Dedifferentiated amniotic fluid mesenchymal stem cell (primary cell): ENCODE measurements around the gene SZT2.
"Not testable (repeated sequence)": the region's sequence is repeated elsewhere in the genome, so short reads cannot be mapped to it uniquely, and the experiment has no call there.

ENCODE experiments used
- DNase-seq: peaks from one replicate; pipeline ENCODE4 v3.0.0-alpha.2; 2016; ENCODE audit errors: extremely low spot score

Gene SZT2

DNA sequence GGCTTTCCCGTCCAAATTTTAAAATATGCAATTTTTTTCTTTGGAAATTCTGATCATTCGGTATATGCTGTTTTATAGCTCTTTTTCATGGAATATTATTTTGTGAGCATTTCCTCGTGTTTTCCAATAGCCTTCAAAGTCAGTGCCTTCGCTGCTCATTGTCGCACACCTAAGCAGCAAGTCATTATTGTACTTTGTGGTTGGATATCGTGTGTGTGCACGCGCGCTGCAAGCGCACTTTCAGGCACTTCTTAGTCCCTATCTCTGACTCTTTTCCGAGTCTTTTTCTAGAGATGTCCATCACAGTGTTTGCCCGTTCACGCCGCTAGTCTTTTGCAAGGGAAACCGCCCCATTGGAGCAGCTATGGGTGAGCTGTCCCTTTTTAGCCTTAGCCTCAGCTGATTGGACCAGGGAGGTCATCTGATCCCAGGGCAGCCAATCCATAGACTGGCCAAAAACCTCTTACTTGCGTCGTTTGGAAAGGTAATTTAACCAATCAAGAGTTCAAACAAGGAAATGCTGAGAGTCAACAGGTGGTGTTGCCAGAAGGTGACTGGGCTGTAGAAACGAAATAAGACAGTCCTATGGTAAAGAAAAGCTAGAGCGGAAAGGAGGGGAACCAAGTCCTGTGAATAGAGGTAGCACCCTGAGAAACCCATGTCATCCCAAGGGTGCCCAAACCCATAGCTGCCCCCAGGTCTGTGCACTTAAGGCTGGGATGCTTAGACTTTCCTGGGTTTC is 64.7 kb downstream of the SZT2 start:
- peak; percentile 76 for DNase-seq

DNA sequence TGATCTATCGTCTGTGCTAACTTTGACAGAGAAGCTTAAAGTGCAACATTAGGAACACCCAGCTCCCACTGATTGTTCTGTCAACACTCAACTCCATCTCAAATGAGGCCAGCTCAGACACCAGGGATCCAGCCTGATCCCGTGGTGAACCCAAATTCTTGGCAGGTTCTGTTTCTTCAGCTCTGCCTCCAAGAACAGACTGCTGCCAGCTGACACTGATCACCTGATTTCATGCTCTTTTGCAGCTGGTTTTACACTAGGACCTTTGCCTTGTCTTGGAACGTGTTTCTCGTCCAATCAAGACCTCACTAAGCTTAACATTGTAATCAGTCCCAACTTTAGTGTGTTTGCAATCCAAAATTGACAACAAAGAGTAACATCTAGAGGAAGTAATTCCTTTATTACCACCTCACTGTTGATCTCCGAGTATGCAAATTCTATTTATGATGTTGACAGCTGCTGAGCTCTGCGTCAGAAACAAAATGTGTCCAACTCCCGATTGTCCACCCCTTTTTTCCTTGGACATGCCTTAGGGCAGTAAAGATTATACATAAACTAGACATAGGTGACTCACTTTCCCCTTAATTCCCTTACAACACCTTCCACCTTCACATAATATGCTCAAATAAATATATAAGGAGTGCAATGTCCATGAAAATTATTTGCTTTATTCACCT is 65.7 kb downstream of the SZT2 start:
- DNase-seq: no peak

DNA sequence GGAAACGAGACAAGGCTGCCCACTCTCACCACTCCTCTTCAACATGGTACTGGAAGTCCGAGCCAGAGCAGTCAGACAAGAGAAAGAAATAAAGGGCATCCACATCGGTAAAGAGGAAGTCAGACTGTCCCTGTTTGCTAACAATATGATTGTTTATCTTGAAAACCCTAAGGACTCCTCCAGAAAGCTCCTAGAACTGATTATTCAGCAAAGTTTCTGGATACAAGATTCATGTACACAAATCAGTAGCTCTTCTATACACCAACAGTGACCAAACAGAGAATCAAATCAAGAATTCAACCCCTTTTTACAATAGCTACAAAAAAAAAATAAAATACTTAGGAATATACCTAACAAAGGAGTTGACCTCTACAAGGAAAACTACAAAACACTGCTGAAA is 68.7 kb downstream of the SZT2 start:
- not testable (repeated sequence) for DNase-seq

DNA sequence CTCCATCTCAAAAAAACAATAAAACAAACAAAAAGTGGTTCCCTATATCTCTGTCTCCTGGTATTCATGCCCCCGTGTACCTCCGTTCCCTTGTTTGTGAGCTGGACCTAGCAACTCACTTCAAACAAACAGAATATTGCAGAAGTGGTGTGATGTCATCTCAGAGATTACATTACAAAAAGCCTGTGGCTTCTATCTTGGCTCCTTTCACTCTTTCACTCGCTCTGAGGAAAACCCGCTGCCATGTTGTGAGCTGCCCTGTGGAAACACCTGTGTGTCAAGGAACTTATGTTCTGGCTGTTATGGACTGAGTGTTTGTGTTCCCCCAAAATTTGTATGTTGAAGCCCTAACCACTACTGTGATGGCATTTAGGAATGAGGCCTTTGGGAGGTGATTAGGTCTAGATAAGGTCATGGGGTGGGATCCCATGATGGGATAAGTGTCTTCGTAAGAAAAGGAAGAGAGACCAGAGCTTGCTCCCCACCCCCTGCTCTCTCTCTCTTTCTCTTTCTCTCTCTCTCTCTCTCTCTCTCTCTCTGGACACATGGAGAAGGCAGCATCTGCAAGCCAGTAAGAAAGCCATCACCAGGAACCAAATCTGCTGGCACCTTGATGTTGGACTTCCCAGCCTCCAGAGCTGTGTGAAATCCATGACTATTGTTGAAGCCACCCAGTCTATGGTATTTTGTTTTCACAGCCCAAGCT is 71.4 kb downstream of the SZT2 start:
- DNase-seq: no peak

DNA sequence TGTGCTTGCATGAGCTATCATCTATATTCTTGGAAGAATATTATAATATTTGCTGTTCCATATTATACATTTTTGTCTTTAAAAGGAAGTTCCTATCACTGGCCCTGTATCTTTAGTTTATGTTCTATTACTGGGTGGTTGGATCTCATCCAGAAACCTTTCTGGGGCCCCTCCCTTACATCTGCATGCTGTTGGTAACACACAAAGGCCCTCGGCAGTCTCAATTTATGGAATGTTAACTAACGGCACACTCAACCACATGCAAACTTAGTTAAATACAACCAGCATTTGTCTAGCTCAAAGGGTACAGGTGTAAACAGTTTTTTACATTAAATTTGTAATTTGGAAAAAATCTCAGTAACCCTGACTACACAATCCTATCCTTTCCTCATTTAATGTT is 73.8 kb downstream of the SZT2 start:
- no peak for DNase-seq

DNA sequence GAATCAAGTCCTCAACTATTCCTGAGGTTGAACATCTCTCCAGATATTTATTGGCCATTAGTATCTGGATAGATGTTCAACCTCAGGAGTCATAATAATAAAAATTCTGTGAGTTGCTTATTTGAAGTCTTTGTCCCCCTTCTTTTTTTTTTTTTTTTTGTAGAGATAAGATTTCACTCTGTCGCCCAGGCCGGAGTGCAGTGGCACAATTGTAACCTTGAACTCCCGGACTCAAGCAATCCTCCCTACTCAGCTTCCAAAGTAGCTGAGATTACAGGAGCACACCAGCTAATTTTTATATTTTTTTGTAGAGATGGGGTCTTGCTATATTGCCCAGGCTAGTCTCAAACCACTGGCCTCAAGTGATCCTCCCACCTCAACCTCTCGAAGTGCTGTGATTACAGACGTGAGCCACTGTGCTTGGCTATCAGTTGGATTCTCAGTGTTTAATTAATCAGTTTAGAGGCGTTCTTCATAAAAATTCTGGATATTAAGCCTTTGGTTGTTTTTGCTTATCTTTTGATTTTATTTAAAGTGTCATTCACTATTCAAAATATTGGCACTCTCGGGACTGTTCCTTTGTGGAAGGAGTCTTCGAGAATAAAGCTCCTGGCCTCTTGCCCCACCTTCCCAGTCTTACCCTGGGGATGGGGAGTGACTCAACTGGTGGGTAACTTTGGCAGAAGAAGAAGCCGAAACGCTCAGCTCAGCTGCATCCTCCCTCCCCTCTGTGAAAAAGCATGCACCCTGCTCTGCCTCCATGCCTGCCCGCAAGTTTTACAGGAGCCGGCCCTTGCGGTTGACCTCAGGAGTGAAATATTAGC is 75.2 kb downstream of the SZT2 start:
- no peak for DNase-seq

DNA sequence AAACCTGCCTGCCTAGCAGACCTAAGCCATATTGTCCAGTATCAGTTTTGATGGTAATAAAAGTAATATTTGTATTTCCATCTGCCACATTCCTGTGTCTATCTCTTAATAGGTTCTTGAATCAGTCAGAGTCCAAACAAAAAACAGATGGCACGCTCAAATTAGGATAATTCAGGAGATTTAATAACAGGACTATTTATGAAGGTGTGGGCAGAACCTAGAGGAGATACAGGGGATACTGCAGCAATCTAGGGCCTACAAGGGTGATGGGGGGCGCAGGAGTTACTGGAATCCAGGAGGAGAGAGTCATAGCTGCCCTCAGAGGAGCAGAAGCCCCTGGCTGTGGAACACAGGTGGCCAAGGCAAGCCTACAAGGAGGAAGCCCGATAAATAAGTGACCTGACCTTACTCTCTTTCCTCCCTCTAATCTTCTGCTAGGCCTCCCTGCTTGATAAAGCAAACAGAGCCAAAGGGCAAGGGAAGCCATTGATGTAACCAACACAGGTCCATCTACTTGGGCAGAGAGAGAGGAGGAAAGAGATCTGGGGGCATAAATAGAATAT is 75.9 kb downstream of the SZT2 start:
- no peak for DNase-seq

DNA sequence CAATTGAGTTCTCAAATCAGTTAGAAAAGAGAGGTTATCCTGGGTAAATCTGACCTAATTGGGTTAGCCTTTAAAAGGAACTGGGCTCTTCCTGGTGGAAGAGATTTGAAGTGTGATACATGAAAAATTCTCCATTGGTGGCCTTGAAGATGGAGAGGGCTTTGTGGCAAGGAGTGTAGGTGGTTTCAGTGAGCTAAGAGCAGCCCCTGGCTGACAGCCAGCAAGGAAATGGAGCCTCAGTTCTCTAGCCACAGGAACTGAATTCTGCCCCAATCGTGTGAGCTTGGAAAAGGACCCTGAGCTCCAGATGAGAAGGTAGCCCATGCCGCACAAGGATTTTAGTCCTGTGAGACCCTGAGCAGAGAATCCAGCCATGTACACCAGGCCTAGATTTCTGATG is 76.7 kb downstream of the SZT2 start:
- DNase-seq: no peak

DNA sequence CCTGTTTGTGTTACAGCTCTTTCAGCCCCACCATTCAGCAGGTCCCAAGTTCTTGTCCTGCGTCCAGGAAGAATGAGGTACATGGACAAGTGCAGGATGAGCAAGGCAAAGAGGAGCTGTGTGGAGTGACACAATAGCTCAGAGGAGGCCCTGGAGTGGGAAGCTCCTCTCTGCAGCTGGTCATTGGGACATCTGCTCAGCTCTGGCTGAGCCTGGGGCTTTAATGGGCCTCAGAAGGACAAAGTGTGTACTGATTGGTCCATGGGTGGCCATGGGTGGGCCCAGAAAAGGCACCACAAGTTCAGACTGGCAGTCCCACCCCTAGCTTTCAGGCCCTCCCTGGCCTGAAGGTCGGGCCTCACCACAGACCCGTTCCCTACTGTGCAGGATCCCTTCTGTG is 78.7 kb downstream of the SZT2 start:
- DNase-seq: no peak

DNA sequence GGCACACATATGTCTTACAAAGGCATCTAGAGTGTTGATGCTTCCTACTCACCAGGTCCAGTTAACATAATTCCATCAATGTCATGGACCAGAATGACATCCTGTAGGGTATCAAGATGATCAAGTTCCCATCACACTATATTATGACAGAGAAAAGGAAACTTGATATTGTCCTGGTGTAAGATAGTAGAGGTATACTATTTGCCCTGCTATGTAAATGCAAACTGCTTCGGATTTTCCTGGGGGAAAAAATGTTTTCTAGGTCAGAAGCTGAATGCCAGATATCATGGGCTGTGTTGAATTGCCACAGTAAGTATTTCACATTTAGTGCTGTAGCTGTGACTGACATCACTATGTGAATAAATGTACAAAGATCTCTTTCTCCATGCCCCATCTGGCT is 80.2 kb downstream of the SZT2 start:
- no peak for DNase-seq

DNA sequence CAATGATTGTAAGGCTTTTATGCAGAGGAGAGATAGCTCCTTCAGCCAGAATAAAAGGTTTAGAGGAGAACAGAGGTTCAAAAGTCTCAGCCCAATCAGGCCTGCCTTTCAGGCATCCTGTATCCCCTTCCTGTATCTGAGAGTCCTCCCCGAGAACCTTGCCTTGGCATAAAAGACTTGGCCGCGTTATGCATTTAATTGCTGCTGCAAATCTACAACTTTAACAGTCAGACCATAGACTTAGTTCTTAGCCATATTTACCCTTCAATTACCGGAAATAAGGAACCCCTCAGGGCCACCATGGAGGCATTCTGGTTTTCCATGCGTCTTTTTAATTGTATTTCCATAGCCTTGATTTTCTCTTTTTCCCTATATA is 82.4 kb downstream of the SZT2 start:
- DNase-seq: no peak

DNA sequence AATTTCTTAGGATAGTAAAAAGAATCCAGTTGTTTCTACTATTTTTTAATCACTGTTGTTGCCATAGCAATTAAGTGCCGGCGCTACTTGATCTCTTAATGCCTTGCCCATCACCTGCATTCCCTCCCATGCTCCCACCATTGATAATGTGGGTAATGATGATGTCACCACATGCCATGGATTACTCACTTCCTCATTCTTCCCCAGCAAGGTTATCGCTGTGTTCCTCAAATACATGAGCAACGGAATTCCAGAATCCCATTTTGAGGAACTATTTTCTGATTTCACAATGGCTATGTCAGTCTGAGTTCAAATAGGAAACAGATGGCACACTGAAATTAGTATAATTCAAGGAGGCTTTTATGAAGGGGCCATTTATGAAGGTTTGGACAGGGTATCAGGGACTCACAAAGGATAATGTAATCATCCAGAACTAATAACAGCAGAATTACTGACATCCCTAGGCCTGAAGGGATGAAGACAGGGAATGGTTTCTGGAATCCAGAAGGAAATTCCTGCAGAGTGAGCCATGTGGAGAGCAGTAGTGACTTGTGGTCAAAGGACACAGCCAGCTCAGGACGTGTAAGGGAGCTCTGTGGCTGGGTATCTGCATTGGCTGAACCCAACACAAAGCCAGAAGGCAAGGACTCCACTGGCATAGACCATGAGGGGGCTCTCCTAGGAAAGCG is 82.9 kb downstream of the SZT2 start:
- DNase-seq: peak; percentile 85

DNA sequence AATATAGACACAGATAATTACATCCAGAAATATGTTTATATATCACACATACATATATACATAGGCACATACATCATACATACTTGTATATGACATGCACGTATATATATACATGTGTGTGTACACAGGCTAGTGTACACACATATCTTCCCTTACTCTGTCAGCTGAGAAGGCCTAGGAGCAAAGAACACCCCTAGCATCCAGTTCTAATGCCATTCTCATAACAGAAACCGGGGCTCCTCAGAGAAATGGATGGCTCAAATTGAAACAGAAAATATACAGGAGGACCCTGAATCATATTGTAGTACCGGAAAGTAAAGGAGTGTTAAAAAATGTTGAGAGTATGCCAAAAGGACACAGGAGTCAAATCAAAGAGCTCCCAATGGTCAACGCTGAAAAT is 83.8 kb downstream of the SZT2 start:
- DNase-seq: no peak

DNA sequence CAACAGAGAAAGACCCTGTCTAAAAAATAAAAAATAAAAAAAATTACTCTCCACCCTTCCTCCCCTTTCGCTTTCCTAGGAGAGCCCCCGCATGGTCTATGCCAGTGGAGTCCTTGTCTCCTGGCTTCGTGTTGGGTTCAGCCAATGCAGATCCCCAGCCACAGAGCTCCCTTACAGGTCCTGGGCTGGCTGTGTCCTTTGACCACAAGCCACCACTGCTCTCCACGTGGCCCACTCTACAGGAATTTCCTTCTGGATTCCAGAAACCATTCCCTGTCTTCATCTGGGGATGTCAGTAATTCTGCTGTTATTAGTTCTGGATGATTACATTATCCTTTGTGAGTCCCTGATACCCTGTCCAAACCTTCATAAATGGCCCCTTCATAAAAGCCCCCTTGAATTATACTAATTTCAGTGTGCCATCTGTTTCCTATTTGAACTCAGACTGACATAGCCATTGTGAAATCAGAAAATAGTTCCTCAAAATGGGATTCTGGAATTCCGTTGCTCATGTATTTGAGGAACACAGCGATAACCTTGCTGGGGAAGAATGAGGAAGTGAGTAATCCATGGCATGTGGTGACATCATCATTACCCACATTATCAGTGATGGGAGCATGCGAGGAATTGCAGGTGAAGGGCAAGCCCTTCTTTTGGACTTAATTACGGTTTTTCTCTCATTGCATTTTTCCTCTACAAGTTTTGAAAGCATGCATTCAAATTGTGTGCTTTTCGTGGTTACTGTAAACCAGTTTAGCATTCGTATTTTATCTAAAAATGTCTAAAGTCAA is 86.1 kb downstream of the SZT2 start:
- not testable (repeated sequence) for DNase-seq

DNA sequence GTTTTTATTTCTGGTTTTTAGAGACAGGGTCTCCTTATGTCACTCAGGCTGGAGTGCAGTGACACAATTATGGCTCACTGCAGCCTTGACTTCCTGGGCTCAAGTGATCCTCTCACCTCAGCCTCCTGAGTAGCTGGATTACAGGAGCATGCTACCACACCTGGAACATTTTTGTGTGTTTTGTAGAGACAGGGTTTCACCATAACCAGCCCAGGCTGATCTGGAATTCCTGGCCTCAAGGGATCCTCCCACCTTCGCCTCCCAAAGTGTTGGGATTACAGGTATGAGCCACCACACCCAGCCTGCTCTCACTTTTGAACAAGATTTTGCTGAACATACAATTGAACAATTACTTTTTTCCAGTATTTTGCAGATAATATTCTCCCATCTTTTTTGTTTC is 88.0 kb downstream of the SZT2 start:
- no peak for DNase-seq

DNA sequence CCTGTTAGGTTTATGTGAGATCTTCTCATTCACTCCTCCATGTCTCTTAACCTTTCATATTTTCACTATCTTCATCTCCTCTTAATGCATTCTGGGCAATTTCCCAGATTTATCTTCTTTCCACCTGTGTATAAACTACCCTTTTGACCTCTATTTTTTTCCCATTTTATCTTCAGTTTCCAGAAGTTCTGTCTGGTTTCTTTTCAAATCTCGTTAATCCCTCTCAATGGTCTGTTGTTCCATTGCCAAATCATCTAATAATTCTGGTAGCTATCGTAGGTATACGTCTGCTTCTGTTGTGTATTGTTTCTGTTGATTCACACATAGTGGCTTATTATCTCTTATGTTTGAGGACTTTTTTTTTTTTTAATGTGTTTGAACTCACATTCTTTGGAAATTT is 89.7 kb downstream of the SZT2 start:
- no peak for DNase-seq

DNA sequence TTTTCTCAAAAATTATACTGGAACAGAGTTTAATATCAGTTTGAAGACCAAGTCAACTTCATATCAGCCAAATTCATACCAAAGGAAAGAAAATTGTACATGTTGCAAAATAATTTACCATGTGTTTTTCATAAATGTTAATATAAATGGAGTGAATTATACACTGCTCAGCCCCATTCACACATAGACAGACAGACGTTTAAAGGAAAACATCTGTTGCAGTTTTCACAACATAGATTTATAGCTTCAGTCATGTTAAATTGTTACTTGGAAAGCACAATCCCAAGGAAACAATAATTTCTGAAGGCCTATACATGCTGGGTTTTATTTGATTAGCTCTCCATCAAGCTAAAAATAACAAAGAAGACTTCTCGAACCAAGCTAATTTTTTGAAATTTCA is 91.8 kb downstream of the SZT2 start:
- DNase-seq: no peak

DNA sequence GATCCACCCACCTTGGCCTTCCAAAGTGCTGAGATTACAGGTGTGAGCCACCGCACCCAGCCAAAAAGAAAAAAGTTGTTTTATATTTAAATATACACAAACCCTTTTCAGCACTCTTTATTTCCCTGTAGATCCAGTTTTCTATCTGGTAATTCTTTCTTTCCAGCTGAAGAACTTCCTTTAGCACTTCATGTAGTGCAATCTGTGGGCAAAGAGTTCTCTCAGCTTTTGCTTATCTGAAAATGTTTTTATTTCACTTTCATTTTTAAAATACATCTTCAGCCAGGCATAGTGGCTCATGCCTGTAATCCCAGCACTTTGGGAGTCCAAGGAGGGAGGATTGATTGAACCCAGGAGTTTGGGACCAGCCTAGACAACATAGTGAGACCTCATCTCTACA is 92.5 kb downstream of the SZT2 start:
- DNase-seq: no peak

DNA sequence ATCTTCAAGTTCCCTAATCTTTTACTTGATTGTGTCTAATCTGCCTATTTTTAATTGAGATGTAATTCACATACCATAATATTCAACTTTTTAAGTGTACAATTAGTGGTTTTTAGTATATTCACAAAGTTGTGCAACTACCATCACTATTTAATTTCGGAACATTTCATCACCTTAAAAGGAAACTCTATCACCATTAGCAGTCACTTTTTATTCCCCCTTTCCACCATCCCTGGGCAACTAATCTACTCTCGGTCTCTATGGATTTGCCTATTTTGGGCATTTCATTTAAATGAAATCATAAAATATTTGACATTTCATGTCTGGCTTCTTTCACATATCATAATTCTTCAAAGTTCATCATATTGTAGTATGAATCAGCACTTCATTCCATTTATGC is 94.7 kb downstream of the SZT2 start:
- DNase-seq: no peak

DNA sequence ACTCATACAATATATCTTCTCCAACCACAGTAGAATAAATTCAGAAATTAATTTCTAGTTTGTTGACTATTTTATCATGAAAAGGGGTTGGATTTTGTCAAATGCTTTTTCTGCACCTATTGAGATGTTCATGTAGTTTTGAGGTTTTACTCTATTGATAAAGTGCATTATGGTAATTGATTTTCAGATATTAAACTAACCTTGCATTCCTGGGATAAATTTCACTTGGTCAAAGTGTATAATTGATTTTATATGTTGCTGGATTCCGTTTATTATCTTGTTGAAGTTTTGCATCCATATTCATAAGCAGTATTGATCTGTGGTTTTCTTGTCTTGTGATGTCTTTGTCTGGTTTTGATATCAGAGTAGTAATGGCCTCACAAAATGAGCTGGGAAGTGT is 98.5 kb downstream of the SZT2 start:
- DNase-seq: no peak

DNA sequence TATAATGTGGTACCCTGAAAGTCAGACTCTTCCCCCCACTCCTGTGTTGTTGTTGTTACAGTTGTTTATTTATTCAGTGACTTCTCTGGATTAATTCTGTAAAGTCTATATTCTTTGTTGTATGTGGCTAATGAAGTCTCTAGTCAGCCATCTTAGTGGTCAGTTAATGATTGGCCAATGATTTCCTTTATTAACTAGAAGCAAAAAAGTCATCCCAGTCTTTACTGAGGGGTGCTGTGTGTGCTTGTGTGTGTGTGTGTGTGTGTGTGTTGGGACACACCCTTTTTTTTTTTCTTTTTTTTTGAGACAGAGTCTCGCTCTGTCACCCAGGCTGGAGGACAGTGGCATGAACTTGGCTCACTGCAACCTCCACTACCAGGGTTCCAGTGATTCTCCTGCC is 101.4 kb downstream of the SZT2 start:
- no peak for DNase-seq
